ENCODE results near the gene DNAH10.

Gene DNAH10

DNA sequence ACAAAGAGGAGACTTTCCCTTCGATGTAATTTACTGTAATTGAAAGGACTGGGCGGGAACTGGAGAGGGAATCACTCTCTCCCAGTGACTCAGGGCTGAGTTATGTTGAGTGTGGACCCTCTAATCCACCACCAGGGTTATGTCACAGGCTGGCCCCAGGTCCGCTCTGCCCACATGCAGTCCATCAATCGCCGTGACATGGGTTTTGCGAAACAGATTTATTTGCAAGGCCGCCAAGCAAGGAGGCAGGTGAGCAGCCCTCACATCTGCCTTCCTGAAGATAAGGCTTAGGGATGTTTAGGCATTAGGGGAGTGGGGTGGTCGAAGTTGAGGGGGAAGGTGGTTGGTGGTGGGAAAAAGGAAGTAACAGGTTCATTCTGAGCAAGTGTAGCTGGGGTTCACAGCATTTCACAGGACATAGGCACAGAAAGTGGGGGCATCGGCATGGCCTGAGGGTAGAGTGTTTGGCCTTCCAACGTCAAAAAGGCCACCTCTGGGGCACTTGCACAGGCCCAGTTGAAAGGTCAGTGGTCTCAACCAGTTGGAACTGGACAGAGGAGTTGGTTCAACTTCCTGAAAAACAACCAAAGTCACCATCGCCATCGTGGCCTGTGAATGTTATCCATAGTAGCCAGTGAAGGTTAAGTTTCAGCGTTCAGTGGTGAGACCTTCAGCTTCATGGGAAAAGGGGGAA lies 66.9 kb downstream of the DNAH10 start:
- no peaks in the 10 kb centered on the region for H3K36me3 ChIP-seq (ENCODE audit: insufficient read depth, low read length)
- peaks cover 8% of the 10 kb centered on the region for H3K9me3 ChIP-seq (ENCODE audit: control insufficient read depth, insufficient read depth, low read length)

GRCh38 chr12:123829561-123829960 lies 67.5 kb downstream of the DNAH10 start:
- Histone ChIP-seq H3K4me1 (ENCODE audit: insufficient read depth, low read length) (no peaks in the 10 kb centered on the region), H3K9me3 (ENCODE audit: control insufficient read depth, insufficient read depth, low read length) (peaks cover 8% of the 10 kb centered on the region), H3K9ac (ENCODE audit: low read depth, low read length) (no peak overlapping the region), H3K36me3 (ENCODE audit: insufficient read depth, low read length) (no peaks in the 10 kb centered on the region)

More for the DNA sequence above, 66.9 kb downstream of the DNAH10 start:
- H3K9ac ChIP-seq (ENCODE audit: low read depth, low read length): no peak overlapping the region
- H3K4me1 ChIP-seq (ENCODE audit: insufficient read depth, low read length): no peaks in the 10 kb centered on the region

GRCh38 chr12:123830675-123831074 lies 68.6 kb downstream of the DNAH10 start:
- no peaks in the 10 kb centered on the region for H3K36me3 ChIP-seq (ENCODE audit: insufficient read depth, low read length)
- H3K4me1 ChIP-seq (ENCODE audit: insufficient read depth, low read length): no peaks in the 10 kb centered on the region
- H3K9me3 ChIP-seq (ENCODE audit: control insufficient read depth, insufficient read depth, low read length): peaks cover 8% of the 10 kb centered on the region
- H3K9ac ChIP-seq (ENCODE audit: low read depth, low read length): no peak overlapping the region

GRCh38 chr12:123832052-123832451 lies 70.0 kb downstream of the DNAH10 start:
- Histone ChIP-seq H3K9ac (ENCODE audit: low read depth, low read length) (no peak overlapping the region), H3K4me1 (ENCODE audit: insufficient read depth, low read length) (no peaks in the 10 kb centered on the region), H3K36me3 (ENCODE audit: insufficient read depth, low read length) (no peaks in the 10 kb centered on the region), H3K9me3 (ENCODE audit: control insufficient read depth, insufficient read depth, low read length) (peaks cover 8% of the 10 kb centered on the region)

DNA sequence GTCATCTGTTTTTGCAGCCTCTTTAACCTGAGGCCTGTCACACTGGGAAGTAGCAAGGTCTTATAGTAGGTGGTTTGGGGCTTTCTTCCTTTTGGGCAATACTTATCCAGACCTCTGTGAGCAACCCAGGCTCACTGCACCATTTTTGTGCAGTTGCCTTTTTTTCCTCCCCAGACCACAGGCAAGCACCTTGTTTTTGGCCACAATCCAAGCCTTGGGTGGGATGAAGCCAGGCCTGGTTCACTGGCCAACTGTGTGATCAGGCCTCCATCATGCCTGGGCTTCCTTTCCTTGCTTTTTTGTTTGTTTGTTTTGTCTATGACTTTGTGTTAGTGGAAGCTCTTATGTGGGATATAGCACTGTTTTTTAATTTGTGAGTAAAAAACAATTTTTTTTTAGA lies 71.7 kb downstream of the DNAH10 start:
- H3K9me3 ChIP-seq (ENCODE audit: control insufficient read depth, insufficient read depth, low read length): no peaks in the 10 kb centered on the region; the same call in 1 of the 2 replicates

GRCh38 chr12:123834845-123835244 lies 72.7 kb downstream of the DNAH10 start:
- Histone ChIP-seq H3K4me1 (ENCODE audit: insufficient read depth, low read length) (no peaks in the 10 kb centered on the region), H3K9ac (ENCODE audit: low read depth, low read length) (no peak overlapping the region), H3K9me3 (ENCODE audit: control insufficient read depth, insufficient read depth, low read length) (no peaks in the 10 kb centered on the region; the same call in 1 of the 2 replicates), H3K36me3 (ENCODE audit: insufficient read depth, low read length) (no peaks in the 10 kb centered on the region)

More for the DNA sequence above, 71.7 kb downstream of the DNAH10 start:
- no peaks in the 10 kb centered on the region for H3K4me1 ChIP-seq (ENCODE audit: insufficient read depth, low read length)
- H3K36me3 ChIP-seq (ENCODE audit: insufficient read depth, low read length): no peaks in the 10 kb centered on the region
- no peak overlapping the region for H3K9ac ChIP-seq (ENCODE audit: low read depth, low read length)

- Histone ChIP-seq H3K9me3 (ENCODE audit: control insufficient read depth, insufficient read depth, low read length) (no peaks in the 10 kb centered on the region), H3K4me1 (ENCODE audit: insufficient read depth, low read length) (no peaks in the 10 kb centered on the region), H3K36me3 (ENCODE audit: insufficient read depth, low read length) (no peaks in the 10 kb centered on the region), H3K9ac (ENCODE audit: low read depth, low read length) (no peak overlapping the region)
Measured at GRCh38 chr12:123836292-123836691, 74.2 kb downstream of the DNAH10 start.

GRCh38 chr12:123839826-123840225 lies 77.7 kb downstream of the DNAH10 start:
- no peak overlapping the region for H3K9ac ChIP-seq (ENCODE audit: low read depth, low read length)
- no peaks in the 10 kb centered on the region for H3K9me3 ChIP-seq (ENCODE audit: control insufficient read depth, insufficient read depth, low read length)
- H3K36me3 ChIP-seq (ENCODE audit: insufficient read depth, low read length): no peaks in the 10 kb centered on the region
- no peaks in the 10 kb centered on the region for H3K4me1 ChIP-seq (ENCODE audit: insufficient read depth, low read length)

- Histone ChIP-seq H3K36me3 (ENCODE audit: insufficient read depth, low read length) (no peaks in the 10 kb centered on the region), H3K9me3 (ENCODE audit: control insufficient read depth, insufficient read depth, low read length) (no peaks in the 10 kb centered on the region), H3K9ac (ENCODE audit: low read depth, low read length) (no peak overlapping the region), H3K4me1 (ENCODE audit: insufficient read depth, low read length) (no peaks in the 10 kb centered on the region)
Measured at GRCh38 chr12:123840765-123841425, 78.8 kb downstream of the DNAH10 start.

DNA sequence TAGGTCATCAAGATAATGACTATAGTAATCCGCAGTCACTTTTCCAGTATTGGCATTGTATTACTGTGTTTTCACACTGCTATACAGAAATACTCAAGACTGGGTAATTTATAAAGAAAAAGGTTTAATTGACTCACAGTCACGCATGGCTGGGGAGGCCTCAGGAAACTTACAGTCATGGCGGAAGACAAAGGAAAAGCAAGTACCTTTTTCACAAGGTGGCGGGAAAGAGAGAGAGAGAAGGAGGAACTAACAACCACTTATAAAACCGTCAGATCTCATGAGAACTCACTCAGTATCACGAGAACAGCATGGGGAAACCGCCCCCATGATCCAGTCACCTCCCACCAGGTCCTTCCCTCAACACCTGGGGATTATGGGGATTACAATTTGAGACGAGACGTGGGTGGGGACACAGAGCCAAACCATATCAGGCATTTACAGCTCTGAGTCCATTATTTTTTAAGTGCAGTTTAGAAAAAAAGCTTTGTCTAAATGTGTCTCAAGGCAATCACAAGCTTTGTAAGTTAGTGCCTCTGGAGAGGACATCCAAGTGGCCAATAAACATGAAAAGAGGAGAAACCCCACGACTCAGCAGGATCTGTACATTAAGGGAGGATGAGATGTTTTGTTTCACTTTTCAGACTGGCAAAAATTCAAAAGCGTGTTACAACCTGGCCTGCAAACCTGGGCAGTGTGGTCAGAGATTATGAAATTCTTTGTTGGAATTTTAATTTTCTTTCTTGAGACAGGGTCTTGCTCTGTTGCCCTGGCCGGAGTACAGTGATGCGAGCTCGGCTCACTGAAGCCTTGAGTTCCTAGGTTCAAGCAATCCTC lies 82.0 kb downstream of the DNAH10 start:
- H3K36me3 ChIP-seq (ENCODE audit: insufficient read depth, low read length): no peaks in the 10 kb centered on the region
- H3K9me3 ChIP-seq (ENCODE audit: control insufficient read depth, insufficient read depth, low read length): no peaks in the 10 kb centered on the region
- H3K4me1 ChIP-seq (ENCODE audit: insufficient read depth, low read length): no peaks in the 10 kb centered on the region
- no peak overlapping the region for H3K9ac ChIP-seq (ENCODE audit: low read depth, low read length)

- Histone ChIP-seq H3K36me3 (ENCODE audit: insufficient read depth, low read length) (no peaks in the 10 kb centered on the region), H3K9me3 (ENCODE audit: control insufficient read depth, insufficient read depth, low read length) (no peaks in the 10 kb centered on the region), H3K4me1 (ENCODE audit: insufficient read depth, low read length) (no peaks in the 10 kb centered on the region), H3K9ac (ENCODE audit: low read depth, low read length) (no peak overlapping the region)
Measured at GRCh38 chr12:123845881-123846280, 83.8 kb downstream of the DNAH10 start.

DNA sequence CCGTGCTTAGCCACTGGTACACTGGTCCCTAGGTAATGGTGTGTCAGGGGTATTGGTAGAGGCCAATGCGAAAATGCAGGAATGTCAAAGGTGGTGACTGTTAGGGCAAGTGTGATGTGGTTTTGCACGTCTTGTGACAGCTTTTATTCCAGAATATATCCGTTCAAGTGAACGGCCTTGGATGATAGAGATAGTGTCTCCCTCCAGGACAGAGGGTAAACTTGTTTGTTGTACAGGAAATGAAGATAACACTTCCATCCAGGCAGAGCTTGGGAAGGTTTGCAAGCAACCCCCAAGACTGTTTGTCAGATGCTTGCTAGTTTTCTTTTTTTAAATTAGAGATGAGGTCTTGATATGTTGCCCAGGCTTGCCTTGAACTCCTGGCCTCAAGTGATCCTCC lies 84.2 kb downstream of the DNAH10 start:
- Histone ChIP-seq H3K36me3 (ENCODE audit: insufficient read depth, low read length) (no peaks in the 10 kb centered on the region), H3K4me1 (ENCODE audit: insufficient read depth, low read length) (no peaks in the 10 kb centered on the region), H3K9me3 (ENCODE audit: control insufficient read depth, insufficient read depth, low read length) (no peaks in the 10 kb centered on the region), H3K9ac (ENCODE audit: low read depth, low read length) (no peak overlapping the region)

GRCh38 chr12:123847019-123847418 lies 84.9 kb downstream of the DNAH10 start:
- Histone ChIP-seq H3K36me3 (ENCODE audit: insufficient read depth, low read length) (no peaks in the 10 kb centered on the region), H3K4me1 (ENCODE audit: insufficient read depth, low read length) (no peaks in the 10 kb centered on the region), H3K9ac (ENCODE audit: low read depth, low read length) (no peak overlapping the region), H3K9me3 (ENCODE audit: control insufficient read depth, insufficient read depth, low read length) (no peaks in the 10 kb centered on the region)

- no peaks in the 10 kb centered on the region for H3K4me1 ChIP-seq (ENCODE audit: insufficient read depth, low read length)
- H3K36me3 ChIP-seq (ENCODE audit: insufficient read depth, low read length): no peaks in the 10 kb centered on the region
- no peak overlapping the region for H3K9ac ChIP-seq (ENCODE audit: low read depth, low read length)
- H3K9me3 ChIP-seq (ENCODE audit: control insufficient read depth, insufficient read depth, low read length): no peaks in the 10 kb centered on the region
Measured at GRCh38 chr12:123847876-123848275, 85.8 kb downstream of the DNAH10 start.

Data from ES-I3 (cell line).